RWPE1 (cell line): ENCODE measurements around the gene HCN4.

ENCODE experiments used
- CTCF ChIA-PET: fragments of 350-600 bp; sonication (Branson Sonifier 250); formaldehyde crosslinking; extraction: SDS; loops from one replicate; lab custom pipeline; 2021; lab: Yijun Ruan, JAX
- POLR2A ChIA-PET: fragments of 400-600 bp; formaldehyde crosslinking; extraction: SDS; loops from one replicate; lab custom pipeline; 2020; ENCODE audit warnings: antibody characterized with exemption; ENCODE audit not compliant: low non-redundant PET; lab: Yijun Ruan, JAX
- DNase-seq: peaks from one replicate; pipeline ENCODE4 v3.0.0; 2012; ENCODE audit warnings: low spot score
- H3K27ac ChIP-seq: fragments of 450-650 bp; 2 replicates; pipeline ENCODE4 v1.5.1; 2017
- CTCF ChIP-seq: fragments of 450-650 bp; conservative IDR thresholded peaks from 2 replicates; pipeline ENCODE4 v1.5.1; 2017; ENCODE audit warnings: low read depth, mild to moderate bottlenecking

The HCN4 gene

GRCh38 chr15:73394782-73395181 lies 26.0 kb upstream of the HCN4 start:
- DNase-seq = no peak
- no peak for TF ChIP-seq CTCF
- H3K27ac ChIP-seq = no peak overlapping the region
- ChIA-PET POLR2A (no interaction called here), CTCF (no interaction called here)

GRCh38 chr15:73393336-73393735 lies 24.6 kb upstream of the HCN4 start:
- CTCF ChIA-PET = no interaction called here
- POLR2A ChIA-PET = no interaction called here
- no peak for TF ChIP-seq CTCF
- DNase-seq = no peak
- H3K27ac ChIP-seq = no peak overlapping the region

- no peak overlapping the region for H3K27ac ChIP-seq
- no peak for DNase-seq
- ChIA-PET CTCF (no interaction called here), POLR2A (no interaction called here)
- TF ChIP-seq CTCF = no peak
These were observed 23.3 kb upstream of the HCN4 start for GRCh38 chr15:73392025-73392424.

- H3K27ac ChIP-seq = no peak overlapping the region
- ChIA-PET CTCF (no interaction called here), POLR2A (no interaction called here)
- no peak for TF ChIP-seq CTCF
- no peak for DNase-seq
These were observed 22.5 kb upstream of the HCN4 start for GRCh38 chr15:73391128-73391872.

GRCh38 chr15:73389971-73390544 lies 21.3 kb upstream of the HCN4 start:
- no peak for TF ChIP-seq CTCF
- POLR2A ChIA-PET = no interaction called here
- CTCF ChIA-PET = no interaction called here
- no peak for DNase-seq
- no peak overlapping the region for H3K27ac ChIP-seq

GRCh38 chr15:73389539-73389938 lies 20.8 kb upstream of the HCN4 start:
- POLR2A ChIA-PET = no interaction called here
- CTCF ChIA-PET = no interaction called here
- DNase-seq = no peak
- no peak for TF ChIP-seq CTCF
- H3K27ac ChIP-seq = no peak overlapping the region
